GM12878 (cell line): ENCODE results near the gene NRXN3.

Experiments
- CEBPB ChIP-seq, 2 experiments: fragments of 150-350 bp in 1 of 2; IDR thresholded peaks; 2 replicates each; pipeline ENCODE4 v1.6.1; 2012 to 2014; ENCODE audit warnings: low read depth in 2 of 2, low read length in 2 of 2, borderline replicate concordance in 1 of 2, inconsistent platforms in 1 of 2
- CHD4 ChIP-seq: fragments of 200-600 bp; sonication (generic); IDR thresholded peaks from 2 replicates; pipeline ENCODE4 v1.6.1; 2016; ENCODE audit warnings: mild to moderate bottlenecking
- CTCF ChIP-seq, 3 experiments: IDR thresholded peaks in 2 of 3; conservative IDR thresholded peaks in 1 of 3; 2 replicates each; pipeline ENCODE4 v1.5.1; 2011; ENCODE audit warnings: low read depth in 3 of 3, low read length in 3 of 3, mild to moderate bottlenecking in 3 of 3, control low read depth in 2 of 3, moderate library complexity in 2 of 3, inconsistent platforms in 1 of 3, mixed read lengths in 1 of 3; ENCODE audit not compliant: control insufficient read depth in 2 of 3, insufficient read depth in 1 of 3; ENCODE audit errors: extremely low read depth in 1 of 3
- FOXK2 ChIP-seq: fragments of 450-650 bp; IDR thresholded peaks from 2 replicates; pipeline ENCODE4 v1.6.1; 2017; ENCODE audit warnings: mild to moderate bottlenecking, moderate library complexity
- LARP7 ChIP-seq: fragments of 450-650 bp; IDR thresholded peaks from 2 replicates; pipeline ENCODE4 v1.6.1; 2017; ENCODE audit warnings: mild to moderate bottlenecking
- MTA3 ChIP-seq: IDR thresholded peaks from 2 replicates; pipeline ENCODE4 v1.6.1; 2012; ENCODE audit warnings: low read length, inconsistent platforms, borderline replicate concordance
- NRF1 ChIP-seq: conservative IDR thresholded peaks from 2 replicates; pipeline ENCODE4 v1.6.1; 2011; ENCODE audit warnings: mild to moderate bottlenecking, low read depth, low read length, improper control_type of control experiment
- SIN3A ChIP-seq: IDR thresholded peaks from 2 replicates; pipeline ENCODE4 v1.6.1; 2012; ENCODE audit warnings: low read depth, low read length, improper control_type of control experiment
- SIX5 ChIP-seq: IDR thresholded peaks from 2 replicates; pipeline ENCODE4 v1.6.1; 2011; ENCODE audit warnings: mild to moderate bottlenecking, low read depth, low read length, moderate library complexity; ENCODE audit not compliant: severe bottlenecking
- SMAD5 ChIP-seq: IDR thresholded peaks from 2 replicates; pipeline ENCODE4 v1.6.1; 2016; ENCODE audit warnings: antibody characterized with exemption, low read depth
- TF ChIP-seq, protein P1 (sequence below): IDR thresholded peaks from 2 replicates; pipeline ENCODE4 v1.6.1; 2012; ENCODE audit warnings: low read depth, low read length, improper control_type of control experiment

DNA sequence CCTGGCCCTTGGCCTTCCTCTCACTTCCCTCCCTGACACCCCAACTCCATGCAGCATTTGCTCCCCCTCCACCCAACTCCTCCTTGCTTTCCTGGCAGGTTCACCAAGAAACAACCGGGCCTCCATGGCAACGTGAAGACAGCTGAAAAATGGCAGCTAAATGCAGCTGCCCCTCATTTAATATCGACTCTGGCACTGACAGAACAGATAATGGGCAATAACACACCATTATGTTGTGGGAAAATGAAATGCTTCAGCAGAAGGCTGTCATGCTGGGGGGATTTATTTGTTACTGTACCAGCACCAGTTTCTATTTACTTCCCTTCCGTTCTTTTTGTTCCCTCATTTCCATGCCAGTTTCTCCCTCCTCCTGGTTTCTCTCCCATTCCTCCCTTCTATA, 440.8 kb downstream of the NRXN3 start:
- TF ChIP-seq CHD4 (no peak), CTCF (IDR thresholded peaks at IDR 0.05 in 2 of 3, conservative IDR thresholded peaks at IDR 0.05 in 1 of 3; ENCODE audit: control insufficient read depth in 2 of 3, extremely low read depth in 1 of 3, insufficient read depth in 1 of 3, low read depth in 3 of 3, low read length in 3 of 3) (no peak), SIN3A (no peak), LARP7 (no peak), SIX5 (no peak), CEBPB (IDR thresholded peaks at IDR 0.05; ENCODE audit: borderline replicate concordance in 1 of 2, low read depth in 2 of 2, low read length in 2 of 2) (no peak), MTA3 (no peak), FOXK2 (no peak), SMAD5 (no peak), NRF1 (no peak)
- TF ChIP-seq, protein P1, sequence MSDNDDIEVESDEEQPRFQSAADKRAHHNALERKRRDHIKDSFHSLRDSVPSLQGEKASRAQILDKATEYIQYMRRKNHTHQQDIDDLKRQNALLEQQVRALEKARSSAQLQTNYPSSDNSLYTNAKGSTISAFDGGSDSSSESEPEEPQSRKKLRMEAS: no peak
